ENCODE data around the gene YPEL2. TPM values are rescaled to one million over a fixed set of nuclear protein-coding genes. Genes with fewer than 3 reads are reported as not detected.

YPEL2 gene
- total RNA-seq, 1 experiment from 2014 or later: 1.1 TPM

DNA sequence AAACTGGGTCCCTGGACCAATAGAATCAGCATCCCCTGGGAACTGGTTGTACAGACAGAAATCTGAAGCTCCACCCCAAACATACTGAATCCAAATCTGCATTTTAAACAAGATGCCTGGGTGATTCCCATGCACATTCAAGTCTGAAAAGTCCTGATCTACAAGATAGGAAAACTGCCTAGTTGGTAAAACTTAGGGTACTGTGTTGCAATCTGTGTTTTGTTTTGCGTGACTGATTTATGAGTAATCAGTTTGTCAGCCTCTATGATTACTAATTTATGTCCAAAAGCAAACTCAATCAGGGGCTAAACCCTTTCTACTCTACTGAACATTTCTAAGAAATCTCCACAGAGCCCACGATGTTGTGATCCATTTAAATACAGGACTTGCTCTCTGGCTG, 103.8 kb downstream of the YPEL2 start:
- ChIA-PET CTCF (no interaction called here), POLR2A (no interaction called here)
- intact Hi-C loops (cut with micrococcal nuclease; ENCODE audit: unreplicated experiment): no loop called here
- TF ChIP-seq, protein P1, sequence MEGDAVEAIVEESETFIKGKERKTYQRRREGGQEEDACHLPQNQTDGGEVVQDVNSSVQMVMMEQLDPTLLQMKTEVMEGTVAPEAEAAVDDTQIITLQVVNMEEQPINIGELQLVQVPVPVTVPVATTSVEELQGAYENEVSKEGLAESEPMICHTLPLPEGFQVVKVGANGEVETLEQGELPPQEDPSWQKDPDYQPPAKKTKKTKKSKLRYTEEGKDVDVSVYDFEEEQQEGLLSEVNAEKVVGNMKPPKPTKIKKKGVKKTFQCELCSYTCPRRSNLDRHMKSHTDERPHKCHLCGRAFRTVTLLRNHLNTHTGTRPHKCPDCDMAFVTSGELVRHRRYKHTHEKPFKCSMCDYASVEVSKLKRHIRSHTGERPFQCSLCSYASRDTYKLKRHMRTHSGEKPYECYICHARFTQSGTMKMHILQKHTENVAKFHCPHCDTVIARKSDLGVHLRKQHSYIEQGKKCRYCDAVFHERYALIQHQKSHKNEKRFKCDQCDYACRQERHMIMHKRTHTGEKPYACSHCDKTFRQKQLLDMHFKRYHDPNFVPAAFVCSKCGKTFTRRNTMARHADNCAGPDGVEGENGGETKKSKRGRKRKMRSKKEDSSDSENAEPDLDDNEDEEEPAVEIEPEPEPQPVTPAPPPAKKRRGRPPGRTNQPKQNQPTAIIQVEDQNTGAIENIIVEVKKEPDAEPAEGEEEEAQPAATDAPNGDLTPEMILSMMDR (IDR thresholded peaks at IDR 0.05): no peak
- TF ChIP-seq, protein P2, sequence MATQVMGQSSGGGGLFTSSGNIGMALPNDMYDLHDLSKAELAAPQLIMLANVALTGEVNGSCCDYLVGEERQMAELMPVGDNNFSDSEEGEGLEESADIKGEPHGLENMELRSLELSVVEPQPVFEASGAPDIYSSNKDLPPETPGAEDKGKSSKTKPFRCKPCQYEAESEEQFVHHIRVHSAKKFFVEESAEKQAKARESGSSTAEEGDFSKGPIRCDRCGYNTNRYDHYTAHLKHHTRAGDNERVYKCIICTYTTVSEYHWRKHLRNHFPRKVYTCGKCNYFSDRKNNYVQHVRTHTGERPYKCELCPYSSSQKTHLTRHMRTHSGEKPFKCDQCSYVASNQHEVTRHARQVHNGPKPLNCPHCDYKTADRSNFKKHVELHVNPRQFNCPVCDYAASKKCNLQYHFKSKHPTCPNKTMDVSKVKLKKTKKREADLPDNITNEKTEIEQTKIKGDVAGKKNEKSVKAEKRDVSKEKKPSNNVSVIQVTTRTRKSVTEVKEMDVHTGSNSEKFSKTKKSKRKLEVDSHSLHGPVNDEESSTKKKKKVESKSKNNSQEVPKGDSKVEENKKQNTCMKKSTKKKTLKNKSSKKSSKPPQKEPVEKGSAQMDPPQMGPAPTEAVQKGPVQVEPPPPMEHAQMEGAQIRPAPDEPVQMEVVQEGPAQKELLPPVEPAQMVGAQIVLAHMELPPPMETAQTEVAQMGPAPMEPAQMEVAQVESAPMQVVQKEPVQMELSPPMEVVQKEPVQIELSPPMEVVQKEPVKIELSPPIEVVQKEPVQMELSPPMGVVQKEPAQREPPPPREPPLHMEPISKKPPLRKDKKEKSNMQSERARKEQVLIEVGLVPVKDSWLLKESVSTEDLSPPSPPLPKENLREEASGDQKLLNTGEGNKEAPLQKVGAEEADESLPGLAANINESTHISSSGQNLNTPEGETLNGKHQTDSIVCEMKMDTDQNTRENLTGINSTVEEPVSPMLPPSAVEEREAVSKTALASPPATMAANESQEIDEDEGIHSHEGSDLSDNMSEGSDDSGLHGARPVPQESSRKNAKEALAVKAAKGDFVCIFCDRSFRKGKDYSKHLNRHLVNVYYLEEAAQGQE (IDR thresholded peaks at IDR 0.05; ENCODE audit: insufficient read depth in 1 of 2, low read depth in 2 of 2, low read length in 1 of 2): no peak
- TF ChIP-seq TCF7L2 (IDR thresholded peaks at IDR 0.05; ENCODE audit: low read depth, low read length): no peak
- TF ChIP-seq POLR2AphosphoS5 (IDR thresholded peaks at IDR 0.05; ENCODE audit: low read depth, low read length): no peak
- TF ChIP-seq SIN3A (IDR thresholded peaks at IDR 0.05; ENCODE audit: borderline replicate concordance, insufficient read depth, low read depth, low read length): no peak
- DNase-seq (ENCODE audit: low read depth, low spot score) (no peak), ATAC-seq (no peak)
- Histone ChIP-seq H3K36me3 (ENCODE audit: control insufficient read depth, insufficient read depth, low read length) (no peaks in the 10 kb centered on the region), H3K4me3 (ENCODE audit: low read depth in 2 of 2, low read length in 2 of 2) (no peak overlapping the region), H3K4me1 (ENCODE audit: control insufficient read depth, insufficient read depth, low read length) (no peaks in the 10 kb centered on the region), H3K27me3 (ENCODE audit: control insufficient read depth, insufficient read depth, low read length) (no peaks in the 10 kb centered on the region; the same call in 1 of the 2 replicates), H3K27ac (ENCODE audit: low read length) (no peak overlapping the region), H3K9me3 (ENCODE audit: control insufficient read depth, insufficient read depth, low read depth, low read length) (no peaks in the 10 kb centered on the region)
- in situ Hi-C loops (cut with HindIII; ENCODE audit: low pct_unique_long_range_greater_than_20kb, low sequenced_read_pairs): loop anchor here (25.0 kb wide), 1 partner anchor 198 kb away; no protein-coding TSS in a partner anchor
- no TSS peak for BruUV-seq (replicated peaks)

DNA sequence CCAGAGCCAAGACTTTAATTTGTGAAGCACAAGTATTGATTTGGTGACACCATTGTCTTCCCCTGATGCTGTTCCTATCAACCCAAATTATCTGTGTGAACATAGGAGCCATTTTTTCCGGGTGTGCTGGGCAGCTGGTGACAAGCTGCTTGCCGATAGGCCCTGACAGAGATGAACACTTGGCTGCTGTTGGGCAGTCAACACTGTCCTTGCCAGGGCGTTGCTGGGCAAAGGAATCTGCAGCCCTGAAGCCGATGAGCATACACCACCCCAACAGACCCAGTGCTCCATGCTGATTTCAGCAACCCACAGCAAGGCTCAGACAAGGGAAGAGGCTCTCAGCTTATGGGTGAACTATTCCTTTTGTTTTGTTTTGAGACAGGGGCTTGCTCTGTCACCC, 105.4 kb downstream of the YPEL2 start:
- no peaks in the 10 kb centered on the region; the same call in 1 of the 2 replicates for H3K27me3 ChIP-seq (ENCODE audit: control insufficient read depth, insufficient read depth, low read length)
- H3K27ac ChIP-seq (ENCODE audit: low read length): no peak overlapping the region
- TF ChIP-seq SIN3A (IDR thresholded peaks at IDR 0.05; ENCODE audit: borderline replicate concordance, insufficient read depth, low read depth, low read length) (no peak), POLR2AphosphoS5 (IDR thresholded peaks at IDR 0.05; ENCODE audit: low read depth, low read length) (no peak), TCF7L2 (IDR thresholded peaks at IDR 0.05; ENCODE audit: low read depth, low read length) (no peak)
- TF ChIP-seq, protein P1 (IDR thresholded peaks at IDR 0.05): no peak
- TF ChIP-seq, protein P2 (IDR thresholded peaks at IDR 0.05; ENCODE audit: insufficient read depth in 1 of 2, low read depth in 2 of 2, low read length in 1 of 2): no peak
- ChIA-PET POLR2A (no interaction called here), CTCF (no interaction called here)
- ATAC-seq: no peak
- no peaks in the 10 kb centered on the region for H3K9me3 ChIP-seq (ENCODE audit: control insufficient read depth, insufficient read depth, low read depth, low read length)
- DNase-seq (ENCODE audit: low read depth, low spot score): no peak
- no peaks in the 10 kb centered on the region for H3K36me3 ChIP-seq (ENCODE audit: control insufficient read depth, insufficient read depth, low read length)
- intact Hi-C loops (cut with micrococcal nuclease; ENCODE audit: unreplicated experiment) (no loop called here), in situ Hi-C loops (cut with HindIII; ENCODE audit: low pct_unique_long_range_greater_than_20kb, low sequenced_read_pairs) (loop anchor here (25.0 kb wide), 1 partner anchor 200 kb away; no protein-coding TSS in a partner anchor)
- no peaks in the 10 kb centered on the region for H3K4me1 ChIP-seq (ENCODE audit: control insufficient read depth, insufficient read depth, low read length)
- no TSS peak for BruUV-seq (replicated peaks)
- H3K4me3 ChIP-seq (ENCODE audit: low read depth in 2 of 2, low read length in 2 of 2): no peak overlapping the region

All from Panc1 (cell line).